HG02623 (cell line): Measurements from ENCODE around the gene GNAZ.
"Not testable (repeated sequence)": the region's sequence is repeated elsewhere in the genome, so short reads cannot be mapped to it uniquely, and the experiment has no call there.

Experiments
- ATAC-seq: cut with Tn5 transposase; IDR thresholded peaks from one replicate; pipeline ENCODE4 v1.9.1; 2021; ENCODE audit warnings: moderate library complexity; ENCODE audit not compliant: unreplicated experiment

Gene GNAZ

DNA sequence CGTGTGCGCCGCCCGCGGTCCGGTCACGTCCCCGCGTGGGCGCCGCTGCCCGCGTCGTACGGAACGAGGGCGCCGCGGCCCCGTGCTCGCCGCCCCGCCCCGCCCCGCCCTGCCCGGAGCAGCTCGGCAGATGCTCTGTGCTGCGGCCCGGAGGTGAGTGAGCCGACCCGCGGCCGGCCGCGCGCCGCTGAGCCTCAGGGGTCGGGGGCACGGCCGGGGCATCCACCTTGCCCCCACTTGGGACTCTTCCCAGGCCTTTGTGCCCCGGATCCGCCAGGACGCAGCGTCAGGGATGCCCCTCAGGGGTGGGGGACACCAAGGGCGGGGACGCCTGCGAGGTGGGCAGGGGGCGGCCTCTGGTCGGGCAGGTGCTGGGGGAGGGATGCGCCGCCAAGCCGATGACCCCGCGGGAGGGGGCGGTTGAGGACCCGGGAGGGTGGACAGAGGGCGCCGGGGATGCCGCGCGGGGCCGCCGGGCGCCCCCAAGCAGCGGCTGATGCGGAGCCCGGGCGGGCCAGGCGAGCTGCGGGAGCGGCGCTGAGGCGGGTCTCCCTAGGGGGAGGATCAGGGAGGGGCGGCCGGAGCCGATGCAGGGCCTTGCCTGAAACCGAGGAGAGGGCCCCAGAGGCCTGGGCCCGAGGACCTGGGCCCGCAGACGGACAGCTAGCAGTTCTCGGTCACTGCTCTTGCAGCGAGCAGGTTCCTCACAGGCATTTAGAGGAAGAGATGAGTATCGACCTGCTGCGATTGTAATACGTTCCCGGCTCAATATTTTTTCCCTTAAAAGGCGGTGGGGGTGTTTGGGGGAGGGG is at the start of gene GNAZ:
Gene GNAZ (plus strand): TSS at position 102 of the 812 bp plus-strand sequence. CDS start 25,177 bp downstream, outside the sequence.
- ATAC-seq: peak; percentile 28

GRCh38 chr22:23020659-23021293 is 49.5 kb upstream of the GNAZ start:
- ATAC-seq: no peak

- ATAC-seq: not testable (repeated sequence)
These were observed 48.5 kb upstream of the GNAZ start for GRCh38 chr22:23021660-23022353.

DNA sequence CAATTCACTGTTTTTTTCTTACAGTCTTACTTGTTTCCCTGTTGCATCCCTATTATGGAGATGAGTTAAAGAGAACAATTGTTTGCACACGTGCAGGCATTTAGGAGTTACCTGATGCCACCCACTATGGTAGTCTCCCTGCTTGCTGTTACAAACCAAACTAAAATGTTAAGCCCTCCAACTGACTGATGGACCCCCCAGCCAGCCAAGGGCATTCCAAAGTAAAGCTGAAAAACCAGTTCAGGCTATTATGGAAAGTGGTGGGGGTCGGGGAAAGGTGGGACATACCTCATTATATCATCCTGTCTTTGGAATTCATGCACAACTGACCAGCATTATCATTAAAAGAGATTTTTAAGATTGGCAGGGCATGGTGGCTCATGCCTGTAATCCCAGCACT is 47.0 kb upstream of the GNAZ start:
- no peak for ATAC-seq

- no peak for ATAC-seq
These were observed 43.5 kb upstream of the GNAZ start for GRCh38 chr22:23026777-23027176.

- not testable (repeated sequence) for ATAC-seq
These were observed 42.5 kb upstream of the GNAZ start for GRCh38 chr22:23027849-23028248.

- ATAC-seq: no peak
These were observed 40.6 kb upstream of the GNAZ start for GRCh38 chr22:23029521-23030228.

DNA sequence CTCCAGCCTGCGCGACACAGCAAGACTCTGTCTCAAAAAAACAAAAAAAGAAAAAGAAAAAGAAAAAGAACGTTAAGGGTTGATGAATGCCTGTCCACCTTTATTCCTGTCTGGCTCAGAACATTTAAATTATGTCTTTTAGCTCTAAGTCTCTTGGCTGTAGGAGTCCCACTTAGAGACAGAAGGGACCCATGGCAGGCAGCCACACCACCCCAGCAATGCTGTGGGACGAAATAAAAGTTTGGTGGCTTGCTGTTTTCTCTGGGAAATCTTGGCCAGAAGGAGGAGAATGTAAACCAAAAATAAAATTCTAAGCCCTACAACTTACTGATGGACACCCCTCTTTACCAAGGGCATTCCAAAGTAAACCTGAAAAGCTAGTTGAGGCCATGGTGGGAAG is 38.9 kb upstream of the GNAZ start:
- no peak for ATAC-seq

GRCh38 chr22:23031786-23032185 is 38.5 kb upstream of the GNAZ start:
- ATAC-seq: no peak

- ATAC-seq: no peak
These were observed 37.7 kb upstream of the GNAZ start for GRCh38 chr22:23032658-23033057.

- no peak for ATAC-seq
These were observed 37.0 kb upstream of the GNAZ start for GRCh38 chr22:23033116-23033905.

DNA sequence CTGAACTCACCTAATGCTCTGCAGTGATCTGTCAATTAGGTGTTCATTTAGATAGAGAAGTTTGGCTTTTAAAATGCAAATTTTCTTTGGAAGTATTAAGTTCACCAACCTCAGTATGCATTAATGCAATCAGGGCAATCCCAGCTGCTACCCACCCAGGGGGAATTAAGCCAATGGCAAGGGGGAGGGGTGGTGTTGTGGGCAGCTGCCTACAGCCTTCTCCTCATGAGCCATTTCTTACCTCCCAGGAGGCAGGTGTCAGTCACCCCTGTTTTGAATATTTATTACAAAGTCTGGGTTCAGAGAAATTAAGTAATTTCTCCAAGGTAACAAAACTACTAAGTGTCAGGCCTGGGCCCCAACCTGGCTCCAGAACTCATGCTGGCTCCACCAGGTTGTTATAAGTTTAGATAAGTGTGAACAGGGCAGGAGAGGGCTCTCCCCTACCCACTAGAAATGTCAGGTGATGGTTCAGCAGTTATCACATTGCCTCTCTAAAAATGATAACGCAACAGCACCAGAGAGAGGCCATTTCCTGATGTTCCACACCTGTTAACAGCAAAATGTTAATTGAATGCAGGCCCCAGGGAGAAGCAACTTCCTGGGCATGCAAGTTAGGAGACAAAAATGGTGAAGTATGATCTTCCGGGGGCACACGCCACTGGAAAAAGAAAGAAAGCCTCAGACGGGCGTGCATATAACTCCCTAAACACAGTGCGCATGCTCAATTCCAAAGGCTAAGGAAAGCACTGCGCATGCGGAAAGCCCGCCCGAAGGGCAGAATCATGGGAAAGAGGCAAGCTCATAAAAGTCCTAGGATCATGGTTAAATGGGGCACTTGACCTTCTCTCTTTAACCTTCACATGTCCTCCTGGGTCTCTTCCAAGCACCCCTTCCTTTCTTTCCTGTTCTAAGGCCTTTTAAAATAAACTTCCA is 35.4 kb upstream of the GNAZ start:
- ATAC-seq: no peak

- no peak for ATAC-seq
These were observed 34.6 kb upstream of the GNAZ start for GRCh38 chr22:23035557-23036277.

DNA sequence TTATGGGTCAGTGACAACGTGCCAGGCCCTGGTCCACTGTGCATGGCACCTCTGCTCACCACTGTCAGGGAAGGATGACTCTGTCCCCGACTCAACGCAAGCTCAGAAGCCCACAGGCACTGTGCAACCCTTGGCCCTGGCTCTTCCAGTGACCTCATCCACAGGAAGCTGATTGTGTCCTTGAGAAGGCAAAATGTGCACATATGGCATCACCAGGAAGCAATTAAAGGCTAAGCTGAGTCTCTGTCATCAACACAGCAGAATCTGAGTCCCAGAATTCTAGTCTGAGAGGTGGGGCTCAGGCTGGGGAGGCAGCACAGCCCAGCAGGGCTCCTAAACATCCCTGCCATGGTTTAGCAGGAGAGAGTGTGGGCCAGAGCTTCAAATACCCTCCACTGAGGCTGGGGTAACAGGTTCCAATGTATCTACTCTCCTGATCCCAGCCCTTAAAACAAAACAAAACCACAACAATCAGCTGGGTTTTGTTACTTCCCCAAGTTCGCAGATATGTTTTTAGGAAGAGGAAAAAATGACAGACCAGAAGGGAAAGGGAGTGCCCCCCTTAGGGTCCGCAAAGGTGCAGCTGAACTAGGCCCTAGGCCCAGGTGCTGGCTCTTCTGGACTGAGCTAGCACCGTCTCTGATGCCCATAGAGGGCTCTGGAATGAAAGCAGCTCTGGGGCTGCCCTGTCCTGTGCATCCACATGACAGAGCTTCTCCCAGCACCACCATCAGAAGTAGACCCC is 33.5 kb upstream of the GNAZ start:
- no peak for ATAC-seq

GRCh38 chr22:23037429-23038333 is 32.6 kb upstream of the GNAZ start:
- ATAC-seq: no peak

- no peak for ATAC-seq
These were observed 32.0 kb upstream of the GNAZ start for GRCh38 chr22:23038334-23038642.

GRCh38 chr22:23038902-23039301 is 31.4 kb upstream of the GNAZ start:
- no peak for ATAC-seq
